ENCODE measurements around the gene GRB7. TPM values are rescaled to one million over a fixed set of nuclear protein-coding genes. Genes with fewer than 3 reads are reported as not detected.

Gene GRB7
- total and polyA plus RNA-seq, 9 of the 15 experiments (the other 6 are each of a cell fraction or from before 2014, with no cell fraction given) = 0.04 to 6.2 (median 2.2) TPM

DNA sequence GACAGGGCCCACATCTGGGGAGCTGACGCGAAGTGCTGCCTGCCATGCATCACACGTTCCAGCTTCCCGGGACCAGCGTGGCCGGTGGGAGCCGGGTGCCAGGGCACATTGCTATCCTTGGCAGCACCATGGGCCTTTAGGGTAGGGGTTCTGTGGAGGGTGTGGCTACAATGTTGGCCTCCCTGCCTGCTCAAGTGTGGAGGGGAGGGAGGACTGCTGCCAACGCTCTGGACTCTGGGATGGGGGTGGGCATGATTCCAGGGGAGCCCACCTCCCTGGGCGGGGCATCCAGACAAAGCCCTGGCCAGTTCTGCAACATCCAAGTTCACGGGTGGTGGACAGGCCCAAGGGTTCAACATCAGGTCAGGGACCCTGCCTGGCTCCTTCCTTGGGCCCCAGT is 13.9 kb downstream of the GRB7 start (continued):
- no peak for TF ChIP-seq ZNF280B (CRISPR knock-in tag; IDR thresholded peaks at IDR 0.05)
- TF ChIP-seq, protein P1, sequence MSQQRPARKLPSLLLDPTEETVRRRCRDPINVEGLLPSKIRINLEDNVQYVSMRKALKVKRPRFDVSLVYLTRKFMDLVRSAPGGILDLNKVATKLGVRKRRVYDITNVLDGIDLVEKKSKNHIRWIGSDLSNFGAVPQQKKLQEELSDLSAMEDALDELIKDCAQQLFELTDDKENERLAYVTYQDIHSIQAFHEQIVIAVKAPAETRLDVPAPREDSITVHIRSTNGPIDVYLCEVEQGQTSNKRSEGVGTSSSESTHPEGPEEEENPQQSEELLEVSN (IDR thresholded peaks at IDR 0.05; ENCODE audit: borderline replicate concordance in 1 of 2, extremely low read depth in 1 of 2, insufficient read depth in 1 of 2, insufficient read length in 1 of 2, low read depth in 1 of 2, low read length in 1 of 2, poor library complexity in 1 of 2, severe bottlenecking in 1 of 2) = no peak
- no peak for TF ChIP-seq ZNF134 (CRISPR knock-in tag; conservative IDR thresholded peaks at IDR 0.05)
- no peak for TF ChIP-seq CBX5 (IDR thresholded peaks at IDR 0.05; ENCODE audit: borderline replicate concordance, low read depth)
- TF ChIP-seq SP2 (IDR thresholded peaks at IDR 0.05; ENCODE audit: extremely low read depth, low read depth, low read length, poor library complexity, severe bottlenecking) = no peak
- TF ChIP-seq, protein P2, sequence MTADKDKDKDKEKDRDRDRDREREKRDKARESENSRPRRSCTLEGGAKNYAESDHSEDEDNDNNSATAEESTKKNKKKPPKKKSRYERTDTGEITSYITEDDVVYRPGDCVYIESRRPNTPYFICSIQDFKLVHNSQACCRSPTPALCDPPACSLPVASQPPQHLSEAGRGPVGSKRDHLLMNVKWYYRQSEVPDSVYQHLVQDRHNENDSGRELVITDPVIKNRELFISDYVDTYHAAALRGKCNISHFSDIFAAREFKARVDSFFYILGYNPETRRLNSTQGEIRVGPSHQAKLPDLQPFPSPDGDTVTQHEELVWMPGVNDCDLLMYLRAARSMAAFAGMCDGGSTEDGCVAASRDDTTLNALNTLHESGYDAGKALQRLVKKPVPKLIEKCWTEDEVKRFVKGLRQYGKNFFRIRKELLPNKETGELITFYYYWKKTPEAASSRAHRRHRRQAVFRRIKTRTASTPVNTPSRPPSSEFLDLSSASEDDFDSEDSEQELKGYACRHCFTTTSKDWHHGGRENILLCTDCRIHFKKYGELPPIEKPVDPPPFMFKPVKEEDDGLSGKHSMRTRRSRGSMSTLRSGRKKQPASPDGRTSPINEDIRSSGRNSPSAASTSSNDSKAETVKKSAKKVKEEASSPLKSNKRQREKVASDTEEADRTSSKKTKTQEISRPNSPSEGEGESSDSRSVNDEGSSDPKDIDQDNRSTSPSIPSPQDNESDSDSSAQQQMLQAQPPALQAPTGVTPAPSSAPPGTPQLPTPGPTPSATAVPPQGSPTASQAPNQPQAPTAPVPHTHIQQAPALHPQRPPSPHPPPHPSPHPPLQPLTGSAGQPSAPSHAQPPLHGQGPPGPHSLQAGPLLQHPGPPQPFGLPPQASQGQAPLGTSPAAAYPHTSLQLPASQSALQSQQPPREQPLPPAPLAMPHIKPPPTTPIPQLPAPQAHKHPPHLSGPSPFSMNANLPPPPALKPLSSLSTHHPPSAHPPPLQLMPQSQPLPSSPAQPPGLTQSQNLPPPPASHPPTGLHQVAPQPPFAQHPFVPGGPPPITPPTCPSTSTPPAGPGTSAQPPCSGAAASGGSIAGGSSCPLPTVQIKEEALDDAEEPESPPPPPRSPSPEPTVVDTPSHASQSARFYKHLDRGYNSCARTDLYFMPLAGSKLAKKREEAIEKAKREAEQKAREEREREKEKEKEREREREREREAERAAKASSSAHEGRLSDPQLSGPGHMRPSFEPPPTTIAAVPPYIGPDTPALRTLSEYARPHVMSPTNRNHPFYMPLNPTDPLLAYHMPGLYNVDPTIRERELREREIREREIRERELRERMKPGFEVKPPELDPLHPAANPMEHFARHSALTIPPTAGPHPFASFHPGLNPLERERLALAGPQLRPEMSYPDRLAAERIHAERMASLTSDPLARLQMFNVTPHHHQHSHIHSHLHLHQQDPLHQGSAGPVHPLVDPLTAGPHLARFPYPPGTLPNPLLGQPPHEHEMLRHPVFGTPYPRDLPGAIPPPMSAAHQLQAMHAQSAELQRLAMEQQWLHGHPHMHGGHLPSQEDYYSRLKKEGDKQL (CRISPR knock-in tag; IDR thresholded peaks at IDR 0.05; ENCODE audit: borderline replicate concordance) = no peak
- TF ChIP-seq, protein P3, sequence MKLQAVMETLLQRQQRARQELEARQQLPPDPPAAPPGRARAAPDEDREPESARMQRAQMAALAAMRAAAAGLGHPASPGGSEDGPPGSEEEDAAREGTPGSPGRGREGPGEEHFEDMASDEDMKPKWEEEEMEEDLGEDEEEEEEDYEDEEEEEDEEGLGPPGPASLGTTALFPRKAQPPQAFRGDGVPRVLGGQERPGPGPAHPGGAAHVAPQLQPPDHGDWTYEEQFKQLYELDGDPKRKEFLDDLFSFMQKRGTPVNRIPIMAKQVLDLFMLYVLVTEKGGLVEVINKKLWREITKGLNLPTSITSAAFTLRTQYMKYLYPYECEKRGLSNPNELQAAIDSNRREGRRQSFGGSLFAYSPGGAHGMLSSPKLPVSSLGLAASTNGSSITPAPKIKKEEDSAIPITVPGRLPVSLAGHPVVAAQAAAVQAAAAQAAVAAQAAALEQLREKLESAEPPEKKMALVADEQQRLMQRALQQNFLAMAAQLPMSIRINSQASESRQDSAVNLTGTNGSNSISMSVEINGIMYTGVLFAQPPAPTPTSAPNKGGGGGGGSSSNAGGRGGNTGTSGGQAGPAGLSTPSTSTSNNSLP (IDR thresholded peaks at IDR 0.05; ENCODE audit: borderline replicate concordance, low read depth, low read length) = no peak
- TF ChIP-seq, protein P4, sequence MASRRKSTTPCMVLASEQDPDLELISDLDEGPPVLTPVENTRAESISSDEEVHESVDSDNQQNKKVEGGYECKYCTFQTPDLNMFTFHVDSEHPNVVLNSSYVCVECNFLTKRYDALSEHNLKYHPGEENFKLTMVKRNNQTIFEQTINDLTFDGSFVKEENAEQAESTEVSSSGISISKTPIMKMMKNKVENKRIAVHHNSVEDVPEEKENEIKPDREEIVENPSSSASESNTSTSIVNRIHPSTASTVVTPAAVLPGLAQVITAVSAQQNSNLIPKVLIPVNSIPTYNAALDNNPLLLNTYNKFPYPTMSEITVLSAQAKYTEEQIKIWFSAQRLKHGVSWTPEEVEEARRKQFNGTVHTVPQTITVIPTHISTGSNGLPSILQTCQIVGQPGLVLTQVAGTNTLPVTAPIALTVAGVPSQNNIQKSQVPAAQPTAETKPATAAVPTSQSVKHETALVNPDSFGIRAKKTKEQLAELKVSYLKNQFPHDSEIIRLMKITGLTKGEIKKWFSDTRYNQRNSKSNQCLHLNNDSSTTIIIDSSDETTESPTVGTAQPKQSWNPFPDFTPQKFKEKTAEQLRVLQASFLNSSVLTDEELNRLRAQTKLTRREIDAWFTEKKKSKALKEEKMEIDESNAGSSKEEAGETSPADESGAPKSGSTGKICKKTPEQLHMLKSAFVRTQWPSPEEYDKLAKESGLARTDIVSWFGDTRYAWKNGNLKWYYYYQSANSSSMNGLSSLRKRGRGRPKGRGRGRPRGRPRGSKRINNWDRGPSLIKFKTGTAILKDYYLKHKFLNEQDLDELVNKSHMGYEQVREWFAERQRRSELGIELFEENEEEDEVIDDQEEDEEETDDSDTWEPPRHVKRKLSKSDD (conservative IDR thresholded peaks at IDR 0.05; ENCODE audit: low read length) = no peak
- TF ChIP-seq MCM2 (IDR thresholded peaks at IDR 0.05; ENCODE audit: low read depth) = no peak

Measured in K562 (cell line).